HAP-1 (cell line): ENCODE data around the gene PRRX1.

Experiments
- DNase-seq, 2 experiments: peaks; one replicate each; pipeline ENCODE4 v3.0.0-alpha.2; 2016 to 2020; ENCODE audit warnings: low spot score in 2 of 2
- H3K27me3 ChIP-seq: fragments of 250-450 bp; sonication (Bioruptor Pico); 2 replicates; pipeline ENCODE4 v1.5.1; 2020; ENCODE audit warnings: low read depth, mild to moderate bottlenecking, moderate library complexity
- H3K36me3 ChIP-seq: fragments of 250-450 bp; sonication (Bioruptor Pico); replicated peaks from 2 replicates; pipeline ENCODE4 v1.5.1; 2020; ENCODE audit warnings: mild to moderate bottlenecking
- H3K4me1 ChIP-seq: fragments of 250-450 bp; sonication (Bioruptor Pico); 2 replicates; pipeline ENCODE4 v1.5.1; 2020; ENCODE audit warnings: mild to moderate bottlenecking
- H3K4me3 ChIP-seq: fragments of 250-450 bp; sonication (Bioruptor Pico); 2 replicates; pipeline ENCODE4 v1.5.1; 2020; ENCODE audit warnings: mild to moderate bottlenecking, moderate library complexity
- H3K9me3 ChIP-seq: fragments of 250-450 bp; sonication (Bioruptor Pico); 2 replicates; pipeline ENCODE4 v1.5.1; 2020; ENCODE audit warnings: mild to moderate bottlenecking, moderate library complexity
- in situ Hi-C: fragments of 300-500 bp; cut with MboI; formaldehyde crosslinking; loops from 3 replicates; pipeline ENCODE4 v1.14.3; 2020; ENCODE audit warnings: low sequenced_read_pairs, inconsistent platforms, mixed read lengths

The PRRX1 gene

DNA sequence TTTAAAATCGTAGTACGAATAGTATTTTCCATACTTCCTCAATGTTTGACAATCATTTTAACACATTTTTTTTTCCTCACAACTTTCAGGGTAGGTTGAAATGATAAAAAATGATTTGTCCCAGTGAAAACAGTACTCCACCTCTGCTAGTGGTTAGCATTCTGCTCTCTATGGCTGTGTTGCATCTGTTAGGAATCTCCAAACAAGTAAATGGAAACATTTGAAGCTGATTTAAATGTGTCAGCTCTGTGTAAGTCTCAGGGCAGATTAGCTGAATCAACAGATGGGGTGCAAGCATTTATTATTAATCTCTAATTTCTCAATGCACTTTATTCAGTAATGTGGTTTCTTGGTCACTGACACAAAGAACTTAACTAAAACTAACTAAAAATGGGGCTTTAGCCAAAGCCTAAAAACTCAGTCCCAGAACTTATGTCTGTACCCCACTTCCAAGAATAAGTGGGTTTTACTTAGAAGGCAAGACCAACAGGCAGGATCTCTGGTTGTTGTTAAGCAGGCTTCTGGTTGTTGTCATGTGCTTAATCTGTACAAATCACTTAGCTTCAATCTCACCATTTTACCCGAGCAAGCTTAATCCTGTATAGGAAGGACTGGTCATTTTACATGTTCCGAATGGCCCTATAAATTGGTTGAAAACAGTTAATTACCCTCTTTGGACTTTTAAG is 67.8 kb downstream of the PRRX1 start:
- no peaks in the 10 kb centered on the region for H3K36me3 ChIP-seq
- in situ Hi-C loops = no loop called here
- 0 out of 2 replicates have a peak, but pooled peaks cover 4% of the 10 kb centered on the region for H3K27me3 ChIP-seq

DNA sequence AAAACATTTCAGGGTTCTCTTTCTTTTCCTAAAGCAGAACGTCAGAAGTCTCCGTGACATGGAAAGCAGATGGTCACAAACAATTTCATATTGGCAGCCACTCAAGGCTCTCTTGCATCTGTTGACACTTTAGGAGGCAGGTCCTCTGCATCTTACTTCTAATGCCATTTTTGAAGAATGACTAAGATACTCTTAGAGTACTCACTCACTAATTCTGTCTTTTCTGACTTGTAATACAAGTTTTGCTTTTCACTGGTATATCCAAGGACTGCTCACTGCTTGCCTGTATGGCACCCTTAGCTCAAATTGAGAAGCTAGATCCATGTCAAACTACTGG is 68.3 kb downstream of the PRRX1 start:
- no peak for DNase-seq
- no peak overlapping the region for H3K4me3 ChIP-seq
- in situ Hi-C loops = no loop called here
- 0 out of 2 replicates have a peak, but pooled peaks cover 4% of the 10 kb centered on the region for H3K27me3 ChIP-seq
- no peaks in the 10 kb centered on the region for H3K36me3 ChIP-seq
- no peaks in the 10 kb centered on the region for H3K9me3 ChIP-seq
- no peaks in the 10 kb centered on the region for H3K4me1 ChIP-seq

More for the DNA sequence above, 67.8 kb downstream of the PRRX1 start:
- Histone ChIP-seq H3K4me3 (no peak overlapping the region), H3K4me1 (no peaks in the 10 kb centered on the region), H3K9me3 (no peaks in the 10 kb centered on the region)
- DNase-seq = no peak

DNA sequence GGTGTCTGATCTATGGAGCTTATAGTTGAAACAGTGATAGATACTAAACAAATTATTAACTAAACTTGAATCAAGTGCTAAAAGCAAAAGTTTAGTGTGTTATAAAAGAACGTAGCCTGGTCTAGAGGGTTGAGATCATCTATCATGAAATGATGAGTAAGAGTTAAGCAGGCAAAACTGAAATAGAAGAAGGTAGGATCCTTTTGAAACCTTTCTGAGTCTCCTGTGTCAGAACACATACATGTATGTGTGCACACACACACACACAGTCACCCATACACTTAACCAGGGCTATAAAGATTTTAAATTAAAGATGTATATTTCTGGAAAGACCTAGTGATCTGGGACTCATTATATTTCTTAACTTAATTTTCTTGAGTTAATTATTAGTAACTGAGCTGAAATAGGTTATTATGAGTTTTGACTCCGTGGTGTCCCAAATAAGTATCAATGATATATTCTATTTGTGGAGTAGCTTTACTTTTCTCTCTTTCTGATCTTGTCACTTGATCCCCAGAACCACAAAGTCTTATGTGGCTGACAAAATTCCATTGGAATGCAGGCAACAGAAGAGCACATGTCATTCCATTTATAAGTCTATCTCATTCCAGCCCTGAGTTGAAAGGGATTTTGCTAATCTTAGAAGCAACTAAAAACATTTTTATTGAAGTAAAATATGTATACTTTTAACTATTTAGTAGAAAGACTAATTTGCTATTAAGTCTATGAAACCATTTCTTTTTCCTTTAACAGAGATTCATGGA is 70.7 kb downstream of the PRRX1 start:
- Histone ChIP-seq H3K27me3 (0 out of 2 replicates have a peak, but pooled peaks cover 4% of the 10 kb centered on the region), H3K36me3 (no peaks in the 10 kb centered on the region), H3K9me3 (no peaks in the 10 kb centered on the region), H3K4me1 (no peaks in the 10 kb centered on the region), H3K4me3 (no peak overlapping the region)
- in situ Hi-C loops = no loop called here
- DNase-seq = no peak

DNA sequence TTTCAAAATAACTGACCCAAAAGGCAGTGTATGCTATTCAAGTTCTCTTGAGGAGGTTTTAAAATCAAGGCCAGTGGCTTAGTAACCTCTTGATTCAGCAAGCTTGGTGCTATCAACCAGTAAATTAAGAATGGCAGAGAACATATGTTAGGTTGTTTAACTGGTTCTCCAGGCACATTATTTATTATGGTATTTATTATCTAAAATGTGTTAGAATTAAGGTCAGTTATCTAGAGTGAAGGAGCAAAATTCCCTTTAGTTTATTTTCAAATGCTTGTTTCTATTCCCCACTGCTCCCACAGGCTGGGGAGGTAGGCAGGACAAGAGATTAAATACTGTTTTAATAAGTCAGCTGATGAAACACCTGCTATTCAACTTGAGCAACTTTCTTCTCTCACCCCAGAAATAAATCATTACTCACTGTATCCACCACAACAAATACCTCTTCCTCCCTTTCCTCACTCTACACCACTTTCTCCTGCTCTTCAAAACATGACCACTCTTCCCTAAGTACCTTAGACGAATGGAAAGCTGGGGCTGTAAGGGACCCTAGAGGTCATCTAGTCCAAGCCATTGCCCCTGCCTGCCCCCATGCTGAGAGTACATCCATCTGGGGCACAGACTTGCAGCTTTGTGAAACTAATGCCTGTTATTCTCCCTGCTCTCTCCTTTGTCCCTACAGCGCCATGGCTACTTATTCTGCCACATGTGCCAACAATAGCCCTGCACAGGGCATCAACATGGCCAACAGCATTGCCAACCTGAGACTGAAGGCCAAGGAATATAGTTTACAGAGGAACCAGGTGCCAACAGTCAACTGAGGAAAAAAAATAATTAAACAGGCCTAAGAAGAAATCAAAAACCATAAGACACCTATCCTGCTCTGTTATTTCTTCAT is 71.7 kb downstream of the PRRX1 start:
- Histone ChIP-seq H3K4me1 (no peaks in the 10 kb centered on the region), H3K36me3 (no peaks in the 10 kb centered on the region), H3K9me3 (no peaks in the 10 kb centered on the region), H3K27me3 (0 out of 2 replicates have a peak, but pooled peaks cover 4% of the 10 kb centered on the region), H3K4me3 (no peak overlapping the region)
- no peak for DNase-seq
- in situ Hi-C loops = no loop called here

DNA sequence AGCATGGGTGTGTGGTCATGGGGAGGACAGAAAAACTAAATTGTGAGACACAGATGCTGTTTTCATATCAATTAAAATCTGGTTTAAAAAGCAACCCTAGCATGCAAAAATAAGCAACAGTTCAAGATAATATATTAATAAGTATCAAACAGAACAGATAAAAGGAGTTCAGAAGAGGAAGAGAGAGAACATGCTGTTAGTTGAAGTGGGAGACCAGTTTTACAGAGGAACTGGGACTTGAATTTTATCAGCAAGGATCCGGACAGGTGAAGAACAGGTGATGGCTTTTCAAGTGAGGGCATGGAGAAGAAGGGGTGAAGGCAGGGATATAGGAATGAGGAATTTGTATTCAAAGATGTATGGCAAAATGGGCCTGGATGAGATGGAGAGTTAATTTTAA is 75.9 kb downstream of the PRRX1 start:
- Histone ChIP-seq H3K36me3 (no peaks in the 10 kb centered on the region), H3K27me3 (no peaks in the 10 kb centered on the region), H3K4me3 (no peak overlapping the region), H3K9me3 (no peaks in the 10 kb centered on the region; the same call in 1 of the 2 replicates), H3K4me1 (no peaks in the 10 kb centered on the region)
- no peak for DNase-seq
- in situ Hi-C loops = no loop called here

DNA sequence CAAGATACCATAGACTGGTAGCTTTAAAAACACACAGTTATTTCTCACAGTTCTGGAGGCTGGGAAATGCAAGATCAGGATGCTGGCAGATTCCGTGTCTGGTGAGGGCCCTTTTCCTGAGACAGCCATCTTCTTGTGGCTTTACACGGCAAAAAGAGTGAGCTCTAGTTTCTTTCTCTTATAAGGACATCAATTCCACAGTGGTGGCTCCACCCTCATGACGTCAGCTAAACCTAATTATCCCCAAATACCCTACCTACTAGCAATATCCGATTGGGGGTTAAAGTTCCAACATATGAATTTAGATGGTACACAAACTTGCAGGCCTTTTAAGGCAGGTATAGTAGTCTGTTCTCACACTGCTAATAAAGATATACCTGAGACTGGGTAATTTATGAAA is 77.7 kb downstream of the PRRX1 start:
- no peaks in the 10 kb centered on the region for H3K36me3 ChIP-seq
- no peaks in the 10 kb centered on the region for H3K27me3 ChIP-seq
- no peak overlapping the region for H3K4me3 ChIP-seq
- no peaks in the 10 kb centered on the region for H3K4me1 ChIP-seq
- in situ Hi-C loops = no loop called here
- DNase-seq = no peak
- no peaks in the 10 kb centered on the region; the same call in 1 of the 2 replicates for H3K9me3 ChIP-seq

DNA sequence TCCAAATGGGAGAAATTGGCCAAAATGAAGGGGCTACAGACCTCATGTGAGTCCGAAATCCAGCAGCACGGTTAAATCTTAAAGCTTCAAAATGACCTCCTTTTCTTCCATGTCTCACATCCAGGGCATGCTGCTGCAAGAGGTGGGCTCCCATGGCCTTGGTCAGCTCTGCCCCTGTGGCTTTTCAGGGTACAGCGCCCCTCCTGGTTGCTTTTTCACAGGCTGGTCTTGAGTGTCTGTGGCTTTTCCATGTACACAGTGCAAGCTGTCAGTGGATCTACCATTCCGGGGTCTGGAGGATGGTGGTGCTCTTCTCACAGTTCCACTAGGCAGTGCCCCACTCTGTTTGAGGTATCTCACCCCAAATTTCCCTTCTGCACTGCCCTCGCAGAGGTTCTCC is 78.7 kb downstream of the PRRX1 start:
- no peaks in the 10 kb centered on the region for H3K4me1 ChIP-seq
- H3K36me3 ChIP-seq = no peaks in the 10 kb centered on the region
- no peaks in the 10 kb centered on the region; the same call in 1 of the 2 replicates for H3K9me3 ChIP-seq
- DNase-seq = no peak
- in situ Hi-C loops = no loop called here
- no peak overlapping the region for H3K4me3 ChIP-seq
- no peaks in the 10 kb centered on the region for H3K27me3 ChIP-seq

DNA sequence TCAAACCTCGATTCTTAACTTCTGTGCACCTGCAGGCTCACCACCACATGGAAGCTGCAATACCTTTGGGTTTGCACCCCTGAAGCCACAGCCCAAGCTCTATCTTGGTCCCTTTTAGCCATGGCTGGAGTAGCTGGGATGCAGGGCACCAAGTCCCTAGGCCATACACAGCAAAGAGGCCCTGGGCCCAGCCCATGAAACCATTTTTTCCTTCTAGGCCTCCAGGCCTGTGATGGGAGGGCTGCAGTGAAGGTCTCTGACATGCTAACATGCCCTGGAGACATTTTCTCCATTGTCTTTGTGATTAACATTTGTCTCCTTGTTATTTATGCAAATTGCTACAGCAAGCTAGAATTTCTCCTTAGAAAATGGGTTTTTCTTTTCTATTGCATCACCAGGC is 79.2 kb downstream of the PRRX1 start:
- Histone ChIP-seq H3K9me3 (no peaks in the 10 kb centered on the region; the same call in 1 of the 2 replicates), H3K4me3 (no peak overlapping the region), H3K4me1 (no peaks in the 10 kb centered on the region), H3K36me3 (no peaks in the 10 kb centered on the region), H3K27me3 (no peaks in the 10 kb centered on the region)
- no peak for DNase-seq
- in situ Hi-C loops = no loop called here

DNA sequence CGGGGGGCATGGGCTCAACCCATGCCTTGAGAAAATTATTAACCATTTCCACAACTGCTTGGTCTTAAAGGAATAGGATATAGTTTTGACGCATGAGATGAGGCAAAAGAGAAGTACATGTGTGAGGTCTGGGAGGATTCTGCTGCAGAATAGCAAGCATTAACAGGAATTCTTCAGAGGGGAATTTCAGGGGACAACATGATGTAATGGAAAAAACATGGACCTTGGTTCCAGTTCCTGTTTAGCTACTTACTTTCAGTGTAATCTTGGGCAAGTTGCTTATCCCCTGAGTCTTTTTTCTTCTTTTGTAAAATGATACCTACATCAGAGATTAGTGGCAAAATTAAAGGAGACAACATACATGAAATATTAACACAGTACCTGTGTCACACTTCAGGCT is 85.6 kb downstream of the PRRX1 start:
- Histone ChIP-seq H3K4me3 (no peak overlapping the region), H3K9me3 (no peaks in the 10 kb centered on the region), H3K4me1 (no peaks in the 10 kb centered on the region), H3K36me3 (no peaks in the 10 kb centered on the region), H3K27me3 (no peaks in the 10 kb centered on the region)
- no peak for DNase-seq
- in situ Hi-C loops = no loop called here

DNA sequence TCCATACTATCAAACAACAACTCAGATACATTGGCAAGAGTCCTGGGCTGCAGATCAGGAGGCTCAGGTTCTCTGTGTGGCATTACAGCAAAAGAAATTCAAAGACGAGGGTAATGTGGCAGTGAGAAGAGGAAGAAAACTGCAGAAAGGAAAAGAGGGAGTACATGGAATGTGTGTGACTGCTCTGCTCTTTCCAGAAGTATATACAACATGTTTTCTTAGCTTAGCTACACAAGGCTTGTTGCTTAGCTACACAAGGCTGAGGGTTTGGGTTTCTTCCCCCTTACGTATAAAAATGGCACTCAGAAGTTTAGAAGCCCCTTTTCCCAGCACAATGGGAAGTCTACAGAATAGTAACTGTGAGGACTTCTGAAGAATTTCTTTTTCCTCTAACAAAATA is 86.0 kb downstream of the PRRX1 start:
- Histone ChIP-seq H3K4me1 (no peaks in the 10 kb centered on the region), H3K9me3 (no peaks in the 10 kb centered on the region), H3K27me3 (no peaks in the 10 kb centered on the region), H3K36me3 (no peaks in the 10 kb centered on the region), H3K4me3 (no peak overlapping the region)
- in situ Hi-C loops = no loop called here
- DNase-seq = no peak

DNA sequence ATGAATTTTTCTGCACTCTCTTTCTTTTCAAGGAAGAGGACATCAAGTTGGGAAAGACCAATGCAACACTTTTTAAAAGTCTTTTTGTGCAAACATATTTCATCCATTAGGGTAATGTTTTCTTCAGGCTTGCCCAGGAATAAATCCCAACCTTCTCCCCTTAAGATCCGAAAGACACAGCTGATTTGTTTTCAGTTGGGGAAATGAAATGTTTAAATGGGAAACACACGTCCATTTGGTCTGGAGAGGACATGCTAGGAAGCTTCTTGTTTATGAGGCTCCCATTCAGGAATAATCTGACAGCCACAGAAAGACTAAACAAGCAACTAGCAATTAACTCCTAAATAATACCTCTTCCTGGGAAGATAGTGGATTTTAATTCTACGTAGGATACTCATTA is 91.9 kb downstream of the PRRX1 start:
- Histone ChIP-seq H3K27me3 (no peaks in the 10 kb centered on the region), H3K9me3 (no peaks in the 10 kb centered on the region), H3K36me3 (no peaks in the 10 kb centered on the region), H3K4me1 (no peaks in the 10 kb centered on the region), H3K4me3 (no peak overlapping the region)
- no peak for DNase-seq
- in situ Hi-C loops = no loop called here

DNA sequence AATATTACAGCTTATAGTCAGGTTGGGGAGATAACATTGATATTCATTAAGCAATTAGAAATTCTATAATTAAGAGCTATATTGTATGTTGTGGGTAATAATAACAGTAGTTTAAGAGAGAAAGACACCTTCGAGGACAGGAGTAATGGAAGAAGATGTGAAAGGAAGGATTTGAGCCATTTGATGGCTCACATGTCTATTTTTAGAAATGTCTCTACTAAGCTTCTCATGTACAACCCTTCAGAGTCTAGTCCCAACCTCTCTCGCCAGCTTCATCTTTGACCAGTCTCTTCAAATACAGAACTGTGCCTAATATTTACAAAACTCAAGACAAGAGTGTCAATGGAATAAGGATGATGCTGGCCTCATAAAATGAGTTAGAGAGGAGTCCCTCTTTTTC is 95.1 kb downstream of the PRRX1 start:
- H3K27me3 ChIP-seq = no peaks in the 10 kb centered on the region
- in situ Hi-C loops = no loop called here
- no peaks in the 10 kb centered on the region for H3K4me1 ChIP-seq
- H3K4me3 ChIP-seq = no peak overlapping the region
- no peak for DNase-seq
- H3K9me3 ChIP-seq = no peaks in the 10 kb centered on the region
- no peaks in the 10 kb centered on the region for H3K36me3 ChIP-seq

DNA sequence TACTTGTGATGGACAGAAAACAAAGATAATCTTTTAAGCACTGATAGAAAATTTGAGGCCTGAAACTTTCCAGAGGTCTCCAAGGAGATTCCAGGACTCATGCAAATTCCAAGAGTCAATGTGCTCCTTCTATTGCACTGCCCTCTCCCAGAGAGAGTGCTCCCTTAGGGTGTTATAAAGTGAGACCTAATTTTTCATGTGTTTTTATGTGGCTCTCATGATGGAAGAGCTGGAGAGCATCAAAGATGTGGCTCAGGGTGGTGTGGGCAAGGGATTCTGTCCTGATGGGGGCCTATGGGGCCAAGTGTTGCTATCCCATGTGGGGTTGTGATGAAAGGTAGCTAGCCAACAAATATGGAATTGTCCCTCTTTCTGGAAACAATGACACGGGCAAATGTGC is 101.3 kb downstream of the PRRX1 start:
- in situ Hi-C loops = no loop called here
- H3K4me3 ChIP-seq = no peak overlapping the region
- no peak for DNase-seq
- H3K27me3 ChIP-seq = no peaks in the 10 kb centered on the region
- H3K4me1 ChIP-seq = no peaks in the 10 kb centered on the region
- H3K9me3 ChIP-seq = no peaks in the 10 kb centered on the region
- no peaks in the 10 kb centered on the region for H3K36me3 ChIP-seq
